HG03575 (cell line): Measurements from ENCODE around the gene OLFM3.

Source experiments
- ATAC-seq: cut with Tn5 transposase; IDR thresholded peaks from one replicate; pipeline ENCODE4 v1.9.1; 2021; ENCODE audit not compliant: unreplicated experiment, insufficient number of reproducible peaks, low FRiP score; ENCODE audit errors: extremely low read depth

OLFM3 gene

DNA sequence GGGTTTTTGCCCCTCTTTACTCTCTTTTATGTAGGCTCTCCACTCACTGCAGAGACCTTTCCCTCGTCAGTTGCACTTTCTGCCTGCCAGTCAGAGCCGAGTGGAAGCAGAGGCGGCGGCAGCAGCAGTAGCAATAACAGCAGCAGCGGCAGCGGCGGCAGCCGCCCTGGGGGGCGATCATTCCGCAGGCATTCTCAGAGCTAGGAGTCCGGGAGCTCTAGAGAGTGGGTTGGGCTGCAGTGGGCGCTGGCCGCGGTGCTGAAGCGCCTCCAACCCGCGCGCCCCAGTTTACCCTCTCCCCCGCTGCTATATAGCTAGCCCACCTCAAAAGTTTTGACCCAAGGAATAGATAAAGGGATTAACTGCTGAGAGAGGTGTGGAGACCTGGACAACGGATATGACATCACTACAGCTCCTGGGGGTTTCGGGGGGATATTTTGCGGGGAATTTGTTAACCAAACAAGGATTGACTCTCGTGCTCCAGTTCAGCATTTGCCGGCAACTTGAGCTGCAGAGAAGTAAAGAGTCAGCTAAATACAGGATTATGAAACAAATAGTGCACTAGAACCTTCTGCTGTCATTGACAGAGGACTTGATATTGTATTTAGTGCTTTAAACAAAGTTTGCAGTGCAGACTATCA is at the start of gene OLFM3:
OLFM3 (minus strand) TSS at position 102 of the 641 bp plus-strand sequence.
- no peak for ATAC-seq

DNA sequence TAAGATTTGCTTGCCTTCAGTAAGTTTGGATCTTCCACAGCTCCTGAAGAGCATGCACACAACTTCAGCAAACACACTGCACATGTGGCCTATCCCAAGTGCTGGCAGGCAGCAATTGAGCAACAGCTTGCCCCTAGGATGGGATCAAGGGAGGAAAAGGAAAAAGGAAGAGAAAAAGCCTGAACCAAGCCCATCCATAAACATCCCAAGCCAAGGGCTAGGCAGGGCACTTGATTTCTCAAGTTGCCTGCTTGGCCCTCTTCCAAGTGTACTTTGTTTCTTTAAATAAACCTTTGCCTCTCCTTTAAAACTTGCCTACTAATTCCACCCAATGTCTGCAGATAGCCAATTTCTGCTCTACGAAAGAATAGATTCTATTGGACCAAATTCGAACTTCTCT is 49.0 kb upstream of the OLFM3 start:
- no peak for ATAC-seq

DNA sequence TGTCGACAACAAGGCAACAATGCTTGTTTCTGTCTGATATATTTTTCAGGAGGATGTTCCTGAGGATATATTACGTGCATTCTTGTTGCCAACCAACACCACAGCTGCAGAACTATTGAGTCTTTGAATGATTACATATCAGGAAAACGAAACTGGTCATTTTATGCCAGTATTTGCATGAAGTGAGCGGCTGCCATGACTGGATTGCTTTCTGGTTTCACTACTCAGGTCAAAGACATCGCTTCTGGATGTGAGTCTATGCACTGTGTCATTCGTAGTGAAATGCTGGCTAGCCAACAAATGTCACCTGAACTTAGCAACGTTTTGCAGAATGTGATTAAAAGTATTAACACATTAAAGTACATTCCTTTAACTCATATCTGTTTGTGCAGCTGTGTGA is 35.8 kb upstream of the OLFM3 start:
- no peak for ATAC-seq

DNA sequence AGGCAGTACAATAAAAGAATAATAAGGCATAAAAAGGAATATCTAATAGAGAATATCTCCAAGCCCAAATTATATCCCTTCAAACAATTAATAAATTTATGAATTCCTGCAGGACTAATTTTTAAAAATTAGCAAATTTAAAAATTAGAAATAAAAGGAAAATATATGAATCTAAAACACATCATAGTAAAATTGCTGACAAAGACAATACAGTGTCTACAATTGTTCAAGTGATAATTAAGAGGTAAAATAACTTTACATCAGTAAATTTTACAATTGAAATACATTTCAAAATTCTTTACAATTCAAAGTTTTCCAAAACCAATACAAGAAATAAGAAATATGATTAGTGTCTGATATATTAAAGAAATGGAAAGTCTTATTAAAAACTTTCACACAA is 22.8 kb upstream of the OLFM3 start:
- ATAC-seq, result no peak

DNA sequence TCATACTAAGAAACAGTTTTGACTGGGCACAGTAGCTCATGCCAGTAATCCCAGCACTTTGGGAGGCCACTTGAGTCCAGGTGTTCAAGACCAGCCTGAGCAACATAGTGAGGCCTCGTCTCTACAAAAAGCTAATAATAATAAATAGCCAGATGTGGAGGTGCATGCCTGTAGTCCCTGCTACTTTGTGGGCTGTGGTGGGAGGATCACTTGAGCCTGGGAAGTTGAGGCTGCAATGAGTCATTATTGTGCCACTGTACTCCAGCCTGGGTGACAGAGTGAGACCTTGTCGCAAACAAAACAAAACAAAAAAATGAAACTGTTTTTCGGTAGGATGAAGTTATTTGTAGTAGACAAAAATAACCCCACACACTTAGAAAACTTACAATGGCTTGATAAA is 19.0 kb upstream of the OLFM3 start:
- no peak for ATAC-seq

DNA sequence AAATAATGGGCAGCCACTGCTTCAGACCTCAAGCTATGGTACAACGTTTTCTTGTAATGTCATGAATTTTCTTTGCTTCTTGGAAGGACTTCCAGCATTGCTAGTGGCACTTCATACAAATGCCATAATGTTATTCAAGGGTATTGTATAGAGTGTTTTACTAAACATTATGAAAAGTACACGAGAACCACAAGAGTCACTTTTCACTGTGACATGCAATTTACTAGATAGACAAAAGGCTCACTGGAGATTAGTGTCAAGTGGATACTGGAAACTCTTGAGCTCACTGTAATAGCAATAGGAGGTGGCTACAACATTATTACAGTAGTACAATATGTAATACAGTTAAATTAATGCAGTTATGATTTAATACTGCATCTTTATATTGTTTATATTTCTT is 5.3 kb upstream of the OLFM3 start:
- ATAC-seq, result no peak

DNA sequence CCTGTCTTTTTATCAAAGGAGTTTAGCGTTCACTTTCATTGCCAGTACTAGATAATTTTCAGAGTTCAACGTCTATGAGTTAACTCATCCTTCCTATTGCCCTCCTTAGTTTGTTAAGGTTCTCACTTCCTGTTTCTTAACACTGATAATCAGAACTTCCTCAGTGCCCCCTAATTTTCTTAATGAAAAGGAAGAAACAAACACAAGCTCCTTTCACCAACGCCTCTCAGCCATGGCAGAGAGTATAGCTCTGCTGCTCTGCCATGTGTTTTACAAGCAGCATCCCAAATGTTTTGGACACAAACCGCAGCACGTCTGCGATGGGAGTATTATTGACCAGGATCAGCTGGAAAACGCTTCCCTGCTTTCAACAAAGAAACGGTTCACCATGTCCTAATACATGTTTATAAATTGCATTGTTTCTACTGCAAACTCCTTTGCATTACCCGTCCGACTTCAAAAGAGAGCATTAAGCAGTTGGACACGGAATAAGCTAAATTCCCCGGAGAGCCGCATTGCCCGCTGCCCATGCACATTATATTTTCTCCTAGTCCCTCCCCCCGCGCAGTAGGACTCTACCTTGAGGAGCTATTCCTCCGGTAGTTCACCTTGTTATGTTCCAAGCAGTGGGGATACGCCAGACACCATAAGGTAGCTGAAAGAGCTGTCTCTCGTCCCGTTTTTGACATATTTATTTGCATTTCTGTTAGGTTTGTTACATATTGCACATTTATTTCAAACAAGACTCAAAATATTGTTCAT is 561 bp downstream of the OLFM3 start:
- no peak for ATAC-seq

DNA sequence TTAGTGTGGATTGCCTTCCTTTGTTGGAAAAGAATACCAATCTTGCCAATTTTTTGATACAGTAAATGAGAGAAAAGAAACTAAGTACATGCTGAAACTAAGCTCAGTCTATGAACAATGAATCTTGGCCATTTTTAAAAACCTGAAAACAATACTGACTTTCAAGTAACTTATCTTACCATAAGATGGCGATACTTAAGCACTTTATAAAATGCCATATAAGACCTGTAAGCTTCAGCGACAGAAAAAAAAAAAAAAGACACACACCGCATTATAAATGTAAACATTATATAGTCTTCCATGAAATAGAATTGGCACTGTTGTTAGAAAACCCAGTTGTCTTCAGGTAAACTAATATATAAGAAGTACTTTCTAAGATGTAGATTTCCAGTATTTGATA is 3.0 kb downstream of the OLFM3 start:
- no peak for ATAC-seq

DNA sequence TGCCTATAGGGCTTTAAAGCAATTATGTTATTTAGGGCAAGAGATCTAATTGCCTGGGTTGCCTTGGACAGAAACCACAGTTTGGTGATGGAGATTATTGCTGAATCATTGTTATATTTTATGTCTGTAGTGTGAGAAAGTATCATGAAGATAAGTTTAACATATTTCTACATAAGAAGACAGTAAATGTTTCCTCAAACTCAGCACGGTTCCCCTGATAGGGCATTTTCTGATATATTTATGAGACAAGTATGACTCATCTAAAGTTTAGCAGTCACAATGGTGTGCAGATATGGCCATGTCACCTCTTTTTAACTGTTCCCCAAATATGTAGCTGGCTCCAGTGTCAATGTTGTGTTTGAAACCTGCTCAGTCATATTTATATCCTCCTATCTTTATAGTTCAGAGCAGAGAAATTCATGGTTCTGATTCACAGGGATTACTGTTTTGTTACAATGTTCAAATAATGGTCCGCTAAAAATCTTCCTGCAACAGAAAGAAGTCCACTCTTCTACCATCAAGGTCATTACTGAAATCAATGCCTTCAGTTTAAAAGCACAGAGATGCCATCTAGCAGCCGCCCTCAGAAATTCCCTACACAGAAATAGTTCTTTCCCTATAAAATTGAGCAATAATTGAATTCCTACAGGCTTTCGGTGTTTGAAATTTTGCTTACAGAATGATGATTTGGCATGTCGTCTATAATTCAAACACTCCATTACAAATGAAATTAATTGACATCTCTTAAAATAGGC is 3.7 kb downstream of the OLFM3 start:
- ATAC-seq, result no peak

DNA sequence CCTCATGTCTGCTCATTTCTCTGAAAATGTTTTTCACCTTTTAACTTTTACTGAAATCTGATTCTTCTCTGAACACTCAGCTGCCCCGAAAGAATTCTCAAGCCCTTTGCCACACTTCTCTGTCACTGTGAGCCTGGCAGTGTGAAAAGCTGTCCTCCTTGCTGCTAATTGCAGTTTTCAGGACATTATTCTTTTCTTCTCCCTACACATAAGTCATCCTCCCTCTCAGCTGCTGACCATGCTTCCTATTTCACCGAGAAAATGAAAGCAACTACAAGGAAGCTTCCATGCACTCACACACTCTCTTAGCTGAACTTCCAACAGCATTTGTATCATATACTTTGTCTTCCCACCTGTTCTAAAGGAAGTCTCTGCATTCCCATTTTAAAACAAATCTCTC is 15.8 kb downstream of the OLFM3 start:
- ATAC-seq, result no peak

DNA sequence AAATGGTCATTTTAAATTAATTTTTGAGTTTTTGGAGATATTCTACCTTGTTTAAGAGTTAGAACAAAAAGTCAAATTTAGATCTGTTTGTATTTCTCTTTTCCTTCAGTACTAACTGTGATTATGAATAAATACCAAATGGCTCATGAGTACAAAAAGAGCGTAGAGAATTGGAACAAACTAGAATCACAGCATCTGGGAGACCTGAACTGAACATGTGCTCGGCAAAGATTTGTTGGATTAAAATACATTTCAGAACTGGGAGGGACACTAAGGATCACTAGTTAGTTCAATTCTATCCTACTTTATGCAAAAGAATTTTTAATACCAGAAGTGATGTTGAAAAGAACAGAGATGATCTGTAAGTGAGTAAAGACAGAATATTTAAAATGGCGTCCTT is 19.5 kb downstream of the OLFM3 start:
- ATAC-seq, result no peak

DNA sequence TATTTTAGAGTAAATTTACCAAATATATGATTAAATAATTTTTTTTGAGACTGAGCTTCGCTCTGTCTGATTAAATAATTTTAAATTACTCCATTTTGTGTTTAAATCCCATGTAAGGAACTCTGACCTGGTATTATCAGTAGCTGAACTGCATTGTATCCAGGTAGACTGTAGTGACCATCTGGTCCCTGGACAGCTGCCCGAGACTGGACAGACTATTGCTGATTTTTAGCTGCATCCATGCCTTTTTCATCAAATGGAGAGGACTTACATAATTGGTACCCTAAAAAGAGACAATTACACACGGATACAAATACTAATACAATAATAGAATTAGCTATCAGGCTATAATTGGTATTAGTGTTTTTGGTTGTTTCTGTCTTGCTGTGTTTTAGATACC is 20.6 kb downstream of the OLFM3 start:
- no peak for ATAC-seq

DNA sequence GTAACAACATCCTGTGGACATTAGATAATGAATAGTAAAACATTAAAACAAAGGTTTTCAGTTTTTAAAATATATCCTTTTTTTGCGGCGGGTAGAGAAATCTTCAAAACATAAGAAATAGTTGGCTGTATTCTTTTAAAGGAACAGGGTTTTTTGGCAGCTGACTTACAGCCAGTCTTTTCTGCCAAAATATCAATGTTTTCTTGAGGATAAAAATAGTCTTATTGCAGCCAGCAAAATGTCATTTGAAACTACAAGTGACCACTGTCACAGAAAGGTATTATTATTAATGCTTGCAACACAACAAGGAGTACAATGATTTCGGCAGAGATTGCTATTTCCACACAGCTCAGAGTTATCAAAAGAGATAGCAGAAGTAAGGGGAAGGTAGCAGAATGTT is 21.4 kb downstream of the OLFM3 start:
- ATAC-seq, result no peak

DNA sequence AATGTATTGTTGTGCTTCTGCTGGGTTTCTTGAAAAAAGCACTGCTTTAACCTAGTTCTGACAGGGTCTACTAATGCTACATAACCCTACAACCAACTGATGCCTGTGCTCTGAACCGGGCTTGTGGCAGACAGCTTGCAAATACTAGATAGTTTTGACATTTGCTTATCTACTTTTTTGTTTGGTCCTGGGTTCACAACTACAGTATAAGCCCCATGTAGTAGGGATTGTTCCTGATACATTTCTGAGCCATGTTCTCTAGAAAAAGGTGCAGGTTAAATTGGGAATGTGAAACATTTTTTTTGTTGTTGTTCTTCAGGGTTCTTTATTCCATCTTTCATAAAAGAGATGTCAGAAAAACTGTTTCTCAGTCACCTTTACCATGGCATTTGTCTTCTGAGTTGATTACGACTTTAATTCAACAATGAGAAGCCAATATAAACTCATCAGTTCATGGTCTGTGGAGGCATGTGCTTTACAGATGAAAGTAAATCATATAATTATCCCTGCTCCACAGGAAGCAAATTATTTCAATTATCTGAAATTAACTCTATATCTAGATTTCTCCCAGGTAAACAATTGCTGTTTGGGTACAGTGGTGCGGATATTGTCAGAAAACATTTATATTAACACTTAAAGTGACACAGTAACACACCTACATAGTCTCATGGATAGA is 22.0 kb downstream of the OLFM3 start:
- ATAC-seq, result no peak

DNA sequence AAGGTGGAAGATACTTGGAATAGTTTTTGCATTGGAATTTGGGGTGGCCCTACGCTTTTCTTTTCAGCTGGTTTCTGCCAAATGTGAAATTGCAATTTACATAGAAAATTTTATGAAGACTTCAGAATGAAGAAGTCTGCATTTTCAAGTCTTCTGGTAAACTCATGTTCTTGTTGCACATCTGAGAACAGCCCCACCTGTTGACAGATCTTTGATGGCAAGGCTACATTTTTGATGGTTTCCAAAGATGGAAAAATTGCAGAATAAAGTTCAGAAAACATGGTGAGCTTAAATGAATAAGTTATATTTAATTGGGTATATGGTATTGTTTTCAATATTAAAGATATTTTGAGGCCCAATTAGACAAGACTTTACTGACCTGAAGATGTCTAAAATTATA is 25.4 kb downstream of the OLFM3 start:
- no peak for ATAC-seq

DNA sequence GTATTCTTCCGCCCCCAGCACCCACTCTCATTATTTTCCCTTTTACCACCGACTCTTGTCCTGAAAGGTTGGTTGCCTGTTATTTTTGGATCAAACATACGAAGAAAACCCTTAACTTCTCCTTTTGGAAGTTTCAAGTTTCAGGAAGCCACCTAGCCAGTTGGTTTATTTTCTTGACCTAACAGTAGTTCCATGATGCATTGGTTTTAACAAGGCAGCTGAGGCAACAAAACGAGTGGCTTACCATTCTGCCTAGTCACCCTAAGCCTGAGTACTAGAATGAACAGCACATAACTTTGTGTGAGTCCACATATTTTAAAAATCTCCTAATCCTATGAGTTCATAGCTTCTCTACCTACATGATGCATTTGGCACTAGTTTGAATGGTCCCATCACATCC is 28.9 kb downstream of the OLFM3 start:
- ATAC-seq, result no peak

DNA sequence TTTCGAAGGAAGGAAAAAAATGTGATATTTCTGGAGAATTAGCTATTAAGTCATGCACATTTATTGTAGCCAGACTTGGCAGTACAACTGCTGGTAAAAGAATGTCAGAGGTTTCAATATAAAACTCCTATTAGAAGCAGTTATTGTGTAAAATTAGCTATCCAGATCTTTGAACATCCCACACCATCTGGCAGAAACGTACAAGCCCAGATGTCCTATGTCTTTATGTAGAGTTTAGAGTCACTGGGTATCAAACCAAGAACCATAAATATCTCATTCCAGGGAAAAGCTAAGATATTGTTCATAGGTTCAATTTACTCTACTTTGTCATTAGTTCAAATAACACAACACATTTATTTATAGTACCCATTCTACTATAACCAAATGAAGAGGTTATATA is 31.4 kb downstream of the OLFM3 start:
- ATAC-seq, result no peak

DNA sequence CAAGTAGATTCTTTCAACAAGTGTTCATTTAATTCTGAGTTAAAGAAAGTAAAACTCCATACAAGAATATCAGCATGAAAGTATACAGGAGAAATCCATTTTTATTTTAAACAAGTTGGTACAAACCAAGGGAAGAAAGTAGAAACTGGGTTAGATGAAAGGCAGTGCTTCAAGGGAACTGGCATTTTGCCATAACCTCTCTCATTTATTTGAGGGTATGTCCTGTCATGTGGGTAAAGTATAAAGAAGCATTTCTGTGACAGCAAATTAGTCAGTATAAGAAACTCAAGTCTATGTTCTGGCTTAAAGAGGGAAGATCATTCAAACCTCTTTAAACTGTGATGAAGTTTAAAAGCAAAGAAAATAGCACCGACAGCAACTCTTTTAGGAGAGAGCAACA is 32.0 kb downstream of the OLFM3 start:
- ATAC-seq, result no peak

DNA sequence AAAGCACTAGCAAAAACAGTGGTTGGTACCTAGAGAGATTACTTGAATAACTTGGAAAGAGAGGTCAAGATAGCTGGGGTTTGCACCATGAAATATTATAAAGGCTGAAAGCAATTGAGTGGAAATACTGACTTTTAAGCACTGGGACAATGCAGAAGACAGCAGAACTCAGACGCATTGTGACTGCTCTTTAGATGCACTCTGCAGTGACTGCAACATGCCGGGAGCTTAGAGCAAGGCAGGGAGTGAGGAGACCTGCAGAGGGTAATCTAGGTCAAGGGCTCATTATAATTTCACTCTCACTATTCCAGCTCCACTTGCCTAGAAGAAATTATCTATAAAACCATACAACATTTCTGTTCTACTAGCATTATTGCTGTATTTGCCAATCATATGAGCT is 36.6 kb downstream of the OLFM3 start:
- no peak for ATAC-seq

DNA sequence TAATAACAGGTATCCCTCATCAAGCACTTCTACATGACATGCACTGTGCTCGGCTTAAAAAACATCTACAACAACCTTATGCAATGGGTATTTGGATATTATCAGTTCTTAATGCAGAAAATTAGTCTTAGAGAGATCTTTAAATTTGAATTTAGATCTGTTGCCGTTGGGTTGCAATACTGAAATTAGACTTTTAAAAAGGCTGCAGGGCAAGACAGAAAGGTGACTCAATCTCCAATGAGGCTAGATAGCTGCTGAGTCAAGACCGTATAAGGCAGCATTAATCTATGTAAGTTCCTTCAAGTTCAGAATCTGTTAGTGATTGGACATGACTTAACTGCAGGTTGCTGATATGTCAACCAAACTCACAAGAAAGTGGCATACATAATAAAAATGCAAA is 37.3 kb downstream of the OLFM3 start:
- no peak for ATAC-seq
